Osteoblast (primary cell): ENCODE data around the gene ZNF496. TPM values are rescaled to one million over a fixed set of nuclear protein-coding genes. Genes with fewer than 3 reads are reported as not detected.
"Not testable (repeated sequence)": the region's sequence is repeated elsewhere in the genome, so short reads cannot be mapped to it uniquely, and the experiment has no call there.

Experiments used
- DNase-seq: peaks from one replicate; pipeline ENCODE4 v3.0.0; 2011; ENCODE audit warnings: low spot score, mixed read lengths; ENCODE audit not compliant: insufficient read length; ENCODE audit errors: missing footprints
- H2AFZ ChIP-seq: 2 replicates; pipeline ENCODE4 v1.6.0; 2011; ENCODE audit warnings: mild to moderate bottlenecking, low read length
- H3K27ac ChIP-seq: 2 replicates; pipeline ENCODE4 v1.5.1; 2011; ENCODE audit warnings: mild to moderate bottlenecking, low read depth, low read length, moderate library complexity
- H3K27me3 ChIP-seq: 2 replicates; pipeline ENCODE4 v1.6.0; 2012; ENCODE audit warnings: mild to moderate bottlenecking, control low read depth, inconsistent platforms, low read length, moderate library complexity; ENCODE audit not compliant: insufficient read depth
- H3K36me3 ChIP-seq: 2 replicates; pipeline ENCODE4 v1.5.1; 2011; ENCODE audit warnings: mild to moderate bottlenecking, low read length, control low read depth, moderate library complexity; ENCODE audit not compliant: insufficient read depth
- H3K4me1 ChIP-seq: 2 replicates; pipeline ENCODE4 v1.5.1; 2011; ENCODE audit warnings: mild to moderate bottlenecking, low read length, control low read depth, moderate library complexity; ENCODE audit not compliant: insufficient read depth
- H3K4me2 ChIP-seq: 2 replicates; pipeline ENCODE4 v1.6.0; 2011; ENCODE audit warnings: mild to moderate bottlenecking, low read length; ENCODE audit not compliant: insufficient read depth
- H3K4me3 ChIP-seq: fragments of 200-600 bp; sonication (generic); 3 replicates; pipeline ENCODE4 v1.5.1; 2012; ENCODE audit warnings: mild to moderate bottlenecking, low read length, inconsistent platforms; ENCODE audit not compliant: insufficient read depth
- H3K79me2 ChIP-seq: 2 replicates; pipeline ENCODE4 v1.6.0; 2012; ENCODE audit warnings: mild to moderate bottlenecking, low read length, control low read depth, inconsistent platforms; ENCODE audit not compliant: insufficient read depth
- H3K9me3 ChIP-seq: 2 replicates; pipeline ENCODE4 v1.5.1; 2011; ENCODE audit warnings: low read depth, low read length, control low read depth
- H4K20me1 ChIP-seq: 2 replicates; pipeline ENCODE4 v1.6.0; 2012; ENCODE audit warnings: mild to moderate bottlenecking, low read length, control low read depth; ENCODE audit not compliant: insufficient read depth
- CTCF ChIP-seq: IDR thresholded peaks from 2 replicates; pipeline ENCODE4 v1.5.1; 2011; ENCODE audit warnings: mild to moderate bottlenecking, low read depth, low read length, moderate library complexity; ENCODE audit errors: extremely low read depth
- total RNA-seq: library from RNA; depleted of rRNA; stranded (reverse); fragments of >200 nt; gene quantifications from 2 replicates; pipeline ENCODE4 v1.2.3, GENCODE V29; 2012

The ZNF496 gene
- total RNA-seq, 1 donor: 29.3 TPM

GRCh38 chr1:247291833-247292561, 39.7 kb downstream of the ZNF496 start:
- H3K9me3 ChIP-seq: no peaks in the 10 kb centered on the region
- no peak overlapping the region for H3K27ac ChIP-seq
- no peaks in the 10 kb centered on the region for H3K36me3 ChIP-seq
- H3K79me2 ChIP-seq: no peaks in the 10 kb centered on the region
- no peak overlapping the region for H2AFZ ChIP-seq
- H3K4me3 ChIP-seq: no peak overlapping the region
- H3K27me3 ChIP-seq: peaks cover 7% of the 10 kb centered on the region
- TF ChIP-seq CTCF: no peak
- peaks cover 24% of the 10 kb centered on the region for H3K4me1 ChIP-seq
- DNase-seq: no peak
- H4K20me1 ChIP-seq: peaks cover 3% of the 10 kb centered on the region
- no peak overlapping the region for H3K4me2 ChIP-seq

- Histone ChIP-seq H3K4me2 (no peak overlapping the region), H4K20me1 (peaks cover 3% of the 10 kb centered on the region), H2AFZ (no peak overlapping the region), H3K4me1 (peaks cover 24% of the 10 kb centered on the region), H3K27ac (no peak overlapping the region), H3K79me2 (no peaks in the 10 kb centered on the region), H3K9me3 (no peaks in the 10 kb centered on the region), H3K36me3 (no peaks in the 10 kb centered on the region), H3K4me3 (no peak overlapping the region), H3K27me3 (peaks cover 7% of the 10 kb centered on the region)
- no peak for DNase-seq
- no peak for TF ChIP-seq CTCF
Observed at GRCh38 chr1:247291161-247291560, 40.5 kb downstream of the ZNF496 start.

DNA sequence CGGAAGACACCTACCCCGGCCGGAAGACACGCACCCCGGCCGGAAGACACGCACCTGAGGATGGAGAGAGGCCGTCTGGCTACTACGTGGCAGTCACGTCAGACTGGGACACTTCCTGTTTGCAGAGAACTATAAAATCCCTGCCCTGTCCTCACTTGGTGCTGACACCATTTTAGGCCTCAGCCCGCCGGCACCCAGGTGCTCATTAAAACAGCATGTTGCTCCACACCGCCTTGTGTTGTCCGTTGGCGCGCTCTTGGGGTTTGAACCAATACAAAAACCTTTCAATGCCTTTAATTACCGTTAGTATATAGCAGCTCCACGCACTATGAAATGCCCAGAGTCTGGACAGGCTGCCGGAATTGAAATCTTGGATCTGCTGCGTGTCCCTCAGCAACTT, 41.1 kb downstream of the ZNF496 start:
- no peak for DNase-seq
- Histone ChIP-seq H2AFZ (no peak overlapping the region), H3K27ac (no peak overlapping the region), H3K4me3 (no peak overlapping the region), H3K36me3 (no peaks in the 10 kb centered on the region), H3K79me2 (no peaks in the 10 kb centered on the region), H3K27me3 (peaks cover 7% of the 10 kb centered on the region), H3K4me1 (peaks cover 24% of the 10 kb centered on the region), H3K9me3 (no peaks in the 10 kb centered on the region), H4K20me1 (peaks cover 3% of the 10 kb centered on the region), H3K4me2 (no peak overlapping the region)
- no peak for TF ChIP-seq CTCF

- H3K9me3 ChIP-seq, H4K20me1 ChIP-seq, H3K27me3 ChIP-seq, DNase-seq, H3K36me3 ChIP-seq, H2AFZ ChIP-seq, H3K4me3 ChIP-seq, H3K27ac ChIP-seq, H3K4me2 ChIP-seq, H3K79me2 ChIP-seq: not testable (repeated sequence)
- peaks cover 13% of the 10 kb centered on the region for H3K4me1 ChIP-seq
Observed at GRCh38 chr1:247289274-247289892, 42.3 kb downstream of the ZNF496 start.
